ENCODE measurements around the gene CCDC141. TPM values are rescaled to one million over a fixed set of nuclear protein-coding genes. Genes with fewer than 3 reads are reported as not detected.
A peak's percentile ranks its signal among the peaks of the same experiment; 100 is the strongest.

Gene CCDC141
- total and polyA plus RNA-seq, 12 donors, result 5.2 to 379 (median 224) TPM

- no peak for ATAC-seq
- Histone ChIP-seq H3K27ac (peak overlapping the region in 2 of 10 donors; percentile 11 to 77), H3K4me3 (no peak overlapping the region), H3K27me3 (no peaks in the 10 kb centered on the region), H3K9me3 (no peaks in the 10 kb centered on the region), H3K36me3 (peaks cover 0 to 34% (median 0%) of the 10 kb centered on the region in 9 donors), H3K4me1 (peaks cover 0 to 12% (median 0%) of the 10 kb centered on the region in 9 donors)
- 76 to 78% methylated on average over 2 of the region's 2 CpGs for WGBS, 2 donors
- TF ChIP-seq, protein P1, sequence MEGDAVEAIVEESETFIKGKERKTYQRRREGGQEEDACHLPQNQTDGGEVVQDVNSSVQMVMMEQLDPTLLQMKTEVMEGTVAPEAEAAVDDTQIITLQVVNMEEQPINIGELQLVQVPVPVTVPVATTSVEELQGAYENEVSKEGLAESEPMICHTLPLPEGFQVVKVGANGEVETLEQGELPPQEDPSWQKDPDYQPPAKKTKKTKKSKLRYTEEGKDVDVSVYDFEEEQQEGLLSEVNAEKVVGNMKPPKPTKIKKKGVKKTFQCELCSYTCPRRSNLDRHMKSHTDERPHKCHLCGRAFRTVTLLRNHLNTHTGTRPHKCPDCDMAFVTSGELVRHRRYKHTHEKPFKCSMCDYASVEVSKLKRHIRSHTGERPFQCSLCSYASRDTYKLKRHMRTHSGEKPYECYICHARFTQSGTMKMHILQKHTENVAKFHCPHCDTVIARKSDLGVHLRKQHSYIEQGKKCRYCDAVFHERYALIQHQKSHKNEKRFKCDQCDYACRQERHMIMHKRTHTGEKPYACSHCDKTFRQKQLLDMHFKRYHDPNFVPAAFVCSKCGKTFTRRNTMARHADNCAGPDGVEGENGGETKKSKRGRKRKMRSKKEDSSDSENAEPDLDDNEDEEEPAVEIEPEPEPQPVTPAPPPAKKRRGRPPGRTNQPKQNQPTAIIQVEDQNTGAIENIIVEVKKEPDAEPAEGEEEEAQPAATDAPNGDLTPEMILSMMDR (IDR thresholded peaks at IDR 0.05), result no peak
- DNase-seq, result no peak
- intact Hi-C loops (cut with DNase I), result no loop called here
Observed at GRCh38 chr2:178811901-178812300, 238.0 kb downstream of the CCDC141 start.

GRCh38 chr2:178811045-178811444, 238.9 kb downstream of the CCDC141 start:
- ATAC-seq, result no peak
- WGBS, 2 donors, result 61 to 65% methylated on average over 2 of the region's 2 CpGs
- no peaks in the 10 kb centered on the region for H3K9me3 ChIP-seq
- H3K36me3 ChIP-seq, result peaks cover 0 to 25% (median 0%) of the 10 kb centered on the region in 9 donors
- intact Hi-C loops (cut with DNase I), result no loop called here
- peaks cover 0 to 12% (median 0%) of the 10 kb centered on the region in 9 donors for H3K4me1 ChIP-seq
- peak overlapping the region in 4 of 10 donors; percentile 12 to 77 (median 24) for H3K27ac ChIP-seq
- H3K27me3 ChIP-seq, result no peaks in the 10 kb centered on the region
- TF ChIP-seq, protein P1 (IDR thresholded peaks at IDR 0.05), result no peak
- no peak overlapping the region for H3K4me3 ChIP-seq
- DNase-seq, result no peak

GRCh38 chr2:178810422-178810821, 239.5 kb downstream of the CCDC141 start:
- Histone ChIP-seq H3K27ac (peak overlapping the region in 3 of 10 donors; percentile 12 to 77 (median 18)), H3K9me3 (no peaks in the 10 kb centered on the region), H3K4me1 (peaks cover 0 to 12% (median 0%) of the 10 kb centered on the region in 9 donors), H3K27me3 (no peaks in the 10 kb centered on the region), H3K4me3 (no peak overlapping the region), H3K36me3 (peaks cover 0 to 20% (median 0%) of the 10 kb centered on the region in 9 donors)
- TF ChIP-seq, protein P1 (IDR thresholded peaks at IDR 0.05), result no peak
- intact Hi-C loops (cut with DNase I), result no loop called here
- DNase-seq (no peak), ATAC-seq (no peak)
- 79% methylated on average over 5 of the region's 5 CpGs for WGBS, 2 donors

- TF ChIP-seq, protein P1 (IDR thresholded peaks at IDR 0.05), result no peak
- peaks cover 0 to 23% (median 5%) of the 10 kb centered on the region in 9 donors for H3K36me3 ChIP-seq
- H3K4me1 ChIP-seq, result peaks cover 0 to 12% (median 0%) of the 10 kb centered on the region in 9 donors
- no peaks in the 10 kb centered on the region for H3K9me3 ChIP-seq
- 42 to 62% methylated on average over 10 of the region's 10 CpGs for WGBS, 2 donors
- H3K4me3 ChIP-seq, result peak within 1 kb of the TSS; percentile 14 to 62 (median 46)
- peak within 1 kb of the TSS; percentile 80 to 97 (median 91) for H3K27ac ChIP-seq
- intact Hi-C loops (cut with DNase I), result loop anchor here in 2 of 10 donors (5.0 to 10.0 kb wide), 2 partner anchors 55 to 57 kb away; no protein-coding TSS in a partner anchor
- DNase-seq, result peak; percentile 57 to 82
- peak; percentile 79 to 94 (median 90) for ATAC-seq
- H3K27me3 ChIP-seq, result no peaks in the 10 kb centered on the region
Observed at GRCh38 chr2:178807227-178808008, 242.5 kb downstream of the CCDC141 start, which contains the start of gene TTN. TSS of gene TTN (minus strand) at chr2:178807423. CDS start at chr2:178804642, 2,781 bp downstream.
